Caki2 (cell line): Measurements from ENCODE around the gene SMYD3. TPM values are rescaled to one million over a fixed set of nuclear protein-coding genes. Genes with fewer than 3 reads are reported as not detected.
"Not testable (repeated sequence)": the region's sequence is repeated elsewhere in the genome, so short reads cannot be mapped to it uniquely, and the experiment has no call there.

ENCODE experiments used
- DNase-seq: peaks from one replicate; pipeline ENCODE4 v3.0.0-alpha.2; 2015; ENCODE audit warnings: low read depth
- in situ Hi-C: cut with HindIII; loops from 2 replicates; pipeline ENCODE4 v1.10.0; 2016; ENCODE audit warnings: low sequenced_read_pairs, low pct_unique_long_range_greater_than_20kb, mixed read lengths
- total RNA-seq: library from RNA; depleted of rRNA; stranded (reverse); fragments of >200 nt; shearing (Covaris generic); gene quantifications from 2 replicates; pipeline ENCODE4 v1.2.3, GENCODE V29; 2014; ENCODE audit warnings: low replicate concordance

SMYD3 gene
- total RNA-seq, 1 experiment from 2014 or later = 47.7 TPM

DNA sequence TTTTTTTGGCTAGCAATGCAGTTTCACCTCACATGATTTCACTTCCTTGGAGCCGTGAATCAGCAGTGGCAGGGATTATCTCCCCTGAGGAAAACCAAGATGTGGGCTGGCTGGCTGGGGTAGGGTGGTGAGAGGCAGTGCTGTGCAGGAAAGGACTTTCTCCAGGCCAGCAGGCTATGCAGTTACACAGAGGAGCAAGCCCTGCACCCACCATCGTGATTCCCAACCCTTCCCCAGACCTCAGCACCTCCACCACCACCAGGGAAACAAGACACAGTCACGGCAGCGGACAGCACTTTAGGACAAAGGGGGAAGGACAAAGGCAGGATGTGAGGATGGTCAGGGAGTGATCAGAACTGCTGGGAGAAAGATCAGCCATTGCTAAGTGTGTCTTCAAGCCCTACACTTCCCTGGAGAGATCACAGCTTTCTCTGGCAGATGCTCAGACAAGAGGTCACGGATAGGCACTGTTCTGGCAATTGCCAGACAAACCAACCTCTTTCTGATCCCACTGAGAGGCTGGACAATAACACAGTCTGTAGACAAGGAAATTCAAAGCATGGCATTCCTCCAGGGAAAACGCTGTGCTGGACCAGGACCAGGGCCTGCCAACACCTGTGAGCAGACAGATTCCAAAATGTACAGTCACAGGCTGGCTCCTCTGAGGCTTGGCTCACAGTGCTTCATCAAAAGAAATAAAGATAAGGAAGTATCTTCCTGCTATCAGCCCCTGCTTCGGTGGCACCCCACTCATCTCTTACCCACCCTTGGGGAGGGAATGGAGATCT lies 509.4 kb downstream of the SMYD3 start:
- in situ Hi-C loops = no loop called here
- DNase-seq = peak; percentile 21

GRCh38 chr1:245996811-245997210 lies 510.3 kb downstream of the SMYD3 start:
- in situ Hi-C loops = no loop called here
- DNase-seq = no peak

GRCh38 chr1:245995474-245995873 lies 511.6 kb downstream of the SMYD3 start:
- in situ Hi-C loops = no loop called here

DNA sequence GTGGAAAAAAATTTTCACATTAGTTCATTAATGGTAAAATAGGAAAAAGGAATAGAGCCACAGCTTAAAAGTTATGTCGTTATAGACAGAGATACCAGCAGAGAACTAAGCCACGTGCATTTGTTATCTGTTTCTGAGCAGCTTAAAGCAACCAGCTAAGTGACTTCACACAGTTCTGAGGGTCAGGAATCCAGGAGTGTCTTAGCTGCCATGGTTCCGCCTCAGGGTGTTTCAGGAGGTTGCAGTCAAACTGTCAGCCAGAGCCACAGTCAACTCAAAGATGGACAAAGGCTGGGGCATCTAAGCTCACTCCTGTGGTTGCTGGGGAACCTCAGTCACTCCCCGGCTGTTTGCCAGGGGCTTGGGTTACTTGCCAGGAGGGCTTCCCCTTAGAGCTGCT lies 515.8 kb downstream of the SMYD3 start:
- in situ Hi-C loops = no loop called here
- DNase-seq = no peak

More at GRCh38 chr1:245995474-245995873, 511.6 kb downstream of the SMYD3 start:
- no peak for DNase-seq

DNA sequence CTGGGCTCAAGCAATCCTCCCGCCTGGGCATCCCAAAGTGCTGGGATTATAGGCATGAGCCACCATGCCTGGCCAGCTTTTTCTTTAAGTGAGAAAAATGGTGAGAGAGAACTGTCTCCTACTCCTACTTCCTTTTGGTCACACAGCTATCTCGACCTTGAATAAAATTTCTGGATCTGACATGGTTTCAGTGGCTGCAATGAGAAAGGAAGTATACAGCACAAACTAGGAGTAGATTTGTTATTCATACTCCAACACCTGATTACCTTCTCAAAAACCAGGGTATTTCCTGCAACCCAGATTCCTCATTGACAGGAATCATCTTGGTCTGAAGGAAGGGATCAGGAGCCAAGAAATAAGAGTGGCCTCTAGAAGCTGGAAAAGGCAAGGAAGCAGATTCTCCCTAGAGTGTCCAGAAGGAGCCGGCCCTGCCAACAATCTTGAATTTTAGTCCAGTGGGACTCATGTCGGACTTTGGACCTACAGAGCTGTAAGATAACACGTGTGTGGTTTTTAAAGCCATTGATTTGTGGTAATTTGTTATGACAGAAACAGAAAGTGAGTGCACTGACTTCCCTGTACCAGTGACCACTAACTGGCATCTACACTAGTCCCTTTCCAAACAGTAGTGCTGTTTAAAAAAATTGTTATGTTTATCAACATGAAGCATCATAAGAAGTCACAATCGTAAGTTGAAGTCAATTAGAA lies 516.6 kb downstream of the SMYD3 start:
- in situ Hi-C loops = no loop called here
- no peak for DNase-seq

DNA sequence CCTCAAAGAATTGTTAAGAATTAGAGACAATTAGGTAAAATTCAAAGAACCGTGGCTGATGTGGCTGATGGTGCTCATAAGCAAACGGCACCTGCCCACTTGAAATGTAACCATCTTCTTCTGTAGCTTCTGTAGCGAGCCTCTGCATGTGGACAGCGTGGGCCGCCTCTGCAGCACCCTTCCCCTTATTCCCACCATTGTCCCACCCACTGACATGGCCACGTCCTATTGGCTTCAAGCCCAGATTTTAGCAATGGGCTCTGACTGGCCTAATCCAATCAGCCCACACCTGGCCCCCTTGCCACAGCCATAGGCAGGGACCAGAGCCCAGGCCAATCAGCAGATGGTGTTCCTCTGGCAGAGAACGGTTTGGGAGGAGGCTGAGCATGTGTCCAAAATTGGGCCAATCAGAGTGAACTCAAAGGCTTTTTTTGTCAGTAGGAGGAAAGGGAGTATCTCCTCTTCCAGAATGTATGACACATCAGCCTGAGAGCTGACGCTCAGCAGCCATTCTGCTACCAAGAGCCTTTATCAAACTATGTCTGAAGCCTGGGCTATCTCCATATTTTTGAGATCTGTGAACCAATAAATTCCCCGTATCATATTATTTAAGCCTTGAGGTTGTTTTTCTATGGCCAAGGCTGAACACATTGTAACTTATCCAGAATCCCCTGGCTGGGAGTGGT lies 518.5 kb downstream of the SMYD3 start:
- in situ Hi-C loops = no loop called here
- DNase-seq = no peak

GRCh38 chr1:245987997-245988392 lies 519.1 kb downstream of the SMYD3 start:
- in situ Hi-C loops = no loop called here

DNA sequence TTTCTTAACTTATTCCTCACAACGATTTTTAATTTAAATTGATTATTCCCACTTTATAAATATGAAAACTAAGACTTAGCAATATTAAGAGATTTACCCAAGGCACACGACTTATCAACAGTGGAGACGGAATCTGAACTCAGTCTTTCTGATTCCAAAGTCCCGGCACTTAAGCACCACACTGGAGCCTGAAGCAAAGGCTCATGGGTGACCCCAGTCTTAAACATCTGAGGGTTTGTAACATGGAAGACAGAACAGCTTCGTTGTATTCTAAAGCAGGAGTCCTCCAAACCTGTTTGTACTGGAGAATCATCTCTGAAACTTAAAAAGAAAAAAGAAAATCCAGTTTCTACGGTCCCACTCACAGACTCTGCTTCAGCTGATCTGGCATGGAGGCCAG lies 519.5 kb downstream of the SMYD3 start:
- in situ Hi-C loops = no loop called here
- DNase-seq = no peak

More at GRCh38 chr1:245987997-245988392, 519.1 kb downstream of the SMYD3 start:
- no peak for DNase-seq

GRCh38 chr1:245987219-245987545 lies 519.9 kb downstream of the SMYD3 start:
- DNase-seq = no peak
- in situ Hi-C loops = no loop called here

DNA sequence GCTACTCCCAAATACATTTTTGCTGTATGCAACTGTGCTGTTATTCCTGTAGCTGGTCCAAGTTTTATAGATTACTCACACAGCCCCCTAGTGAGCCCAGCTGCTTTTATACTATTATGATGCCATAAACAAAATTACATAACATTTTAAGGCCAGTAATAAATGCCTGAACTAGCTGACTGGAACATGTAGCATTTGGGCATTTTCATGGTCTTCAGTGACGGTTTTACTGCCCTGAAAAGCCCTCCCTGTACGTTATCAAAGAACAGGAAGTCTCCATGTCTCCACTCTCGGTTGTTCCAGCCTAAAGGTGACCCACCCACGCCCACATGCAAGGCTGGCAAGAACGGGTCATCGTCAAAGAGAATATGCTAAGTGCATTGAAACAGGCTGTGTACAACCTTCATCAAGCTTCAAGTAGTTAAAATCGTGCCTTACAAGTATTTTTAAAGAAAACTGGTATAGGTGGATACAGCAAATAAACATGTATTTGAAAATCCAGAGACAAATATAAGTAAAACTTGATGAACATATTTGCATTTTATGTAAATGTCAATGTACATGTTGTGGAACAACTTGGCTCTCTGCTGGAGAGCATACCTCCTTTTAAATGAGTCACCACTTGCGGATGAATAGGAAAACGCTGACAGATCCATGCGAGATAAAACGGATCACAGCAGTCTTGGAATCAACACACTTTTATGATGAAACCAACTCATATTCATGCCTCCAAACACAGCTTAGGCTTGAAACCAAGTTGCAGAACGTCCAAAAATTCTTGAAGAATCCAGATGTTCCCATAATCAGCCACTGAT lies 520.5 kb downstream of the SMYD3 start:
- no peak for DNase-seq
- in situ Hi-C loops = no loop called here

- DNase-seq = no peak
- in situ Hi-C loops = no loop called here
Observed at GRCh38 chr1:245984390-245985155, 522.5 kb downstream of the SMYD3 start.

DNA sequence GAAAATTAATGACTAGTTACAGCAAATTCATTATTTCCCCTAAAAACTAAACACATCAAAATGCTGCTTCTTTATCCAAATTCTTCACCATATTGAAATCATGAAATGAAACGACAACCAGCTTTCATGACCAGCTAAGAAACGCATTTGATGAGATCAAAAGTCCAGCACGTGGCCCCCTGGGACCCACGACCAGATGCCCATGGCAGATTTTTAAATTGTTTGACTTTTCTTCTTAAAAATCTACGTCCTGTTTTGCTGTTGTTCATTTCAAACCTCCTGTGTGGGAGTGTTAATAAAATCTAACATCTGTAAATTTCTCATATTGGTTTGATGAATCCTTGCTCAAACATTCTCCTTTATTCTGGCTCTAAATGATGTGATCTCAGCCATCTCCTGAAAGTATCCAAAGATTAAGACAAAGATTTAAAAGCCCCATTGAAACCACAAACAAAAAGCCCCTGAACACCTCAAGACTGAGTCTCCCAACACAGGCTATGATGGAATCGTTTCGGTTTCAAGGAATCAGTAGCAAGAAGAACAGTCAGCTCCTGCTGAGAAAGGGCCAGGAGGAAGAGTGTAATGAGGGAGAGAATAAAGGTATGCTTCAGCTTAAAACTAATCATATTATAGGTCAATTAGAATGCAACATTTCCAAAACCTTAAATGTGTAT lies 523.6 kb downstream of the SMYD3 start:
- DNase-seq = no peak
- in situ Hi-C loops = no loop called here

GRCh38 chr1:245979589-245979988 lies 527.5 kb downstream of the SMYD3 start:
- DNase-seq = no peak
- in situ Hi-C loops = no loop called here

GRCh38 chr1:245978915-245979314 lies 528.2 kb downstream of the SMYD3 start:
- no peak for DNase-seq
- in situ Hi-C loops = no loop called here

DNA sequence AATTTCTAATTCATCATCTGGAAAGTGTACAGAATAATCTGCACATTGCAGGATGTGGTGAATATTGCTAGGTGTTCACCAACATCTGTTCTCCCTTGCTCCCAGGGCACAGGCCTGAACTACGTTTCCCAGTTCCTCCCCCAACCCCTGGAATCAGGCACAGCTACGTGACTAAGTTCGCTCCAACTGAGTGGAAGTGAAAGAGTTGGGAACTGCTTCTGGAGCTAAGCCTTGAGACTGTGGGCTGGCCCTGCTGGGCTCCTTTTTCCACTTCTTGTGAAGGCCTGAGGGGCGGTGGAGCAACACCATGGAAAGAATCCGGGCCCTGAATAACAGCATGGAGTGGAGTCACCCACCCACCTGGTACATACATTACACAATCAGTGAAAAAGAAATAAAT lies 534.6 kb downstream of the SMYD3 start:
- no peak for DNase-seq
- in situ Hi-C loops = no loop called here

- in situ Hi-C loops = no loop called here
Observed at GRCh38 chr1:245971711-245972085, 535.4 kb downstream of the SMYD3 start.

GRCh38 chr1:245971076-245971710 lies 535.9 kb downstream of the SMYD3 start:
- in situ Hi-C loops, DNase-seq: not testable (repeated sequence)

More at GRCh38 chr1:245971711-245972085, 535.4 kb downstream of the SMYD3 start:
- DNase-seq = no peak
